ENCODE data around the gene ACOXL. TPM values are rescaled to one million over a fixed set of nuclear protein-coding genes. Genes with fewer than 3 reads are reported as not detected.

ACOXL gene
- total RNA-seq, 1 donor from 2014 or later: 0.20 TPM

DNA sequence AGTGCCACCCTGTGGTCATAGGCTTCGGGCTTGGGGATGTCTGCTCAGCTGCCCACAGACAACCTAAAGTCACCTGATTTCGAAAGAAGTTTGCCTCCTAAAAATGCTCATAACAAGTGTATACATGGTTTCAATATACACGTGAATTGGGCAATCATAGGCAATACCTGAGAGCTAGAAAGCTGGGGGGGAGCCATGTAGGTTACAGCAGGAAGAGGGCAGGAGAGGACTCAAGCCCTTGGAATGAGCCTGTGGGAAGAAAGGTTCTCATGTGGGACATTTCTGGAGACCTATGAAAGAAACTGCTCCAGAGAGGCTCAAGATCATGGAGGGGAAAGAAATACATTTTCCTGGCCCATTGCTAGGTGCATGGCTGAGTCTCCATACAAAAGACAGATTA, 109.7 kb downstream of the ACOXL start:
- Mint-ChIP-seq H3K4me1 (peaks cover 9% of the 10 kb centered on the region), H3K27me3 (peaks cover 7% of the 10 kb centered on the region), H3K4me3 (no peak overlapping the region), H3K36me3 (ENCODE audit: low read depth) (no peaks in the 10 kb centered on the region), H3K9me3 (no peaks in the 10 kb centered on the region), H3K27ac (no peak overlapping the region)
- POLR2A ChIA-PET: no interaction called here
- DNase-seq: no peak
- intact Hi-C loops (cut with micrococcal nuclease): no loop called here
- TF ChIP-seq, protein P1, sequence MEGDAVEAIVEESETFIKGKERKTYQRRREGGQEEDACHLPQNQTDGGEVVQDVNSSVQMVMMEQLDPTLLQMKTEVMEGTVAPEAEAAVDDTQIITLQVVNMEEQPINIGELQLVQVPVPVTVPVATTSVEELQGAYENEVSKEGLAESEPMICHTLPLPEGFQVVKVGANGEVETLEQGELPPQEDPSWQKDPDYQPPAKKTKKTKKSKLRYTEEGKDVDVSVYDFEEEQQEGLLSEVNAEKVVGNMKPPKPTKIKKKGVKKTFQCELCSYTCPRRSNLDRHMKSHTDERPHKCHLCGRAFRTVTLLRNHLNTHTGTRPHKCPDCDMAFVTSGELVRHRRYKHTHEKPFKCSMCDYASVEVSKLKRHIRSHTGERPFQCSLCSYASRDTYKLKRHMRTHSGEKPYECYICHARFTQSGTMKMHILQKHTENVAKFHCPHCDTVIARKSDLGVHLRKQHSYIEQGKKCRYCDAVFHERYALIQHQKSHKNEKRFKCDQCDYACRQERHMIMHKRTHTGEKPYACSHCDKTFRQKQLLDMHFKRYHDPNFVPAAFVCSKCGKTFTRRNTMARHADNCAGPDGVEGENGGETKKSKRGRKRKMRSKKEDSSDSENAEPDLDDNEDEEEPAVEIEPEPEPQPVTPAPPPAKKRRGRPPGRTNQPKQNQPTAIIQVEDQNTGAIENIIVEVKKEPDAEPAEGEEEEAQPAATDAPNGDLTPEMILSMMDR (IDR thresholded peaks at IDR 0.05): no peak
- CTCF ChIA-PET: interaction anchor here (1.2 kb wide), 1 partner anchor 10 kb away, joined by 3 read pairs; no protein-coding TSS in a partner anchor
- ATAC-seq (ENCODE audit: low read depth): no peak

DNA sequence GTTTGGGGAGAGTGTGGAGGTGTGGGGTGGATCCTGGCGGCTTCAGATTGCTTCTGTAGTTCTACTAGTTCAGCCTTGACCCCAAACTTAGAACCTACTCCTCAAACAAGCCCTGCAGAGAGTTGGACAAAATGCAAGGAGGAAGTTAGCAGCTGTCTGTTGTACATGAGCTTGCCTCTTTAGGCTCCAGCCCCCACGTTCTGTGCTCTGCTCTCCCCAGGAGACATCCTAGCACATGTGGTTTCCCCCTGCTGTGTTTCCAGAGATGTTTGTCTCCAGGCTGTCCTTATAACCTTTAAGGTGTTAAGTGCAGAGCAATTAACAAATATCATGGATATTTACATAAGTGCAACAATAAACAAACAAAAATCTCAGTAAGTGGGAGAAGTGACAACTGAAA, 111.1 kb downstream of the ACOXL start:
- peaks cover 12% of the 10 kb centered on the region for H3K4me1 Mint-ChIP-seq
- no peak overlapping the region for H3K27ac Mint-ChIP-seq
- TF ChIP-seq, protein P1 (IDR thresholded peaks at IDR 0.05): no peak
- ChIA-PET POLR2A (no interaction called here), CTCF (no interaction called here)
- ATAC-seq (ENCODE audit: low read depth): no peak
- intact Hi-C loops (cut with micrococcal nuclease): no loop called here
- DNase-seq: no peak
- H3K4me3 Mint-ChIP-seq: no peak overlapping the region
- no peaks in the 10 kb centered on the region for H3K36me3 Mint-ChIP-seq (ENCODE audit: low read depth)
- no peaks in the 10 kb centered on the region for H3K9me3 Mint-ChIP-seq
- peaks cover 7% of the 10 kb centered on the region for H3K27me3 Mint-ChIP-seq

DNA sequence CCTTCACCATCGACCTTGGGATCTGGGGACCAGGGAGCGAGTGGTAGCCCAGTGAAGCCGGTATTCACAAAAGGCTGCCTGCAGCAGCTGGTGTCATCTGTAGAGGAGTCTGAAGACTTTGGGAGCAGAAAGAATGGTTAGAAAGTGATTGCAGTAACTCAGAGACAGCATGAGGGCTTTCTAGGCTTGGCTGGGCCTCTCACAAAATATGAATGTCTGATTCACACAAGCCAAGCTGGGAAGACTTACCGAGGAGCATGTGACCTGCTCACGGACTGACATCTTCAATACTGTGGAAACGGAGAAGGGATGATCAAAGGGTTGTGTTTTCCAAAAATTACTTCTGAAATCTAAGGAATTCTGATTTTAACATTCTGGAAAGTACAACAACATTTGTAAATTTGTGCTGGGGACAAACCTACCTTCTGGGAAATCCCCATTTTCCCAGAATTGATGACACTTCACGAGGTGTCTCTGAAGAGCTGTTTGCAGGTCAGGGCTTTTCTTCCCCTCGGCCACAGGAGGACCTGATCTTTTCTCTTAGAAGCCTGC, 111.7 kb downstream of the ACOXL start:
- TF ChIP-seq, protein P1 (IDR thresholded peaks at IDR 0.05): no peak
- POLR2A ChIA-PET: no interaction called here
- no peak for ATAC-seq (ENCODE audit: low read depth)
- peaks cover 7% of the 10 kb centered on the region for H3K27me3 Mint-ChIP-seq
- no peak for DNase-seq
- intact Hi-C loops (cut with micrococcal nuclease): no loop called here
- no peaks in the 10 kb centered on the region for H3K9me3 Mint-ChIP-seq
- no peak overlapping the region for H3K4me3 Mint-ChIP-seq
- CTCF ChIA-PET: no interaction called here
- H3K4me1 Mint-ChIP-seq: peaks cover 12% of the 10 kb centered on the region
- no peaks in the 10 kb centered on the region for H3K36me3 Mint-ChIP-seq (ENCODE audit: low read depth)
- H3K27ac Mint-ChIP-seq: no peak overlapping the region

DNA sequence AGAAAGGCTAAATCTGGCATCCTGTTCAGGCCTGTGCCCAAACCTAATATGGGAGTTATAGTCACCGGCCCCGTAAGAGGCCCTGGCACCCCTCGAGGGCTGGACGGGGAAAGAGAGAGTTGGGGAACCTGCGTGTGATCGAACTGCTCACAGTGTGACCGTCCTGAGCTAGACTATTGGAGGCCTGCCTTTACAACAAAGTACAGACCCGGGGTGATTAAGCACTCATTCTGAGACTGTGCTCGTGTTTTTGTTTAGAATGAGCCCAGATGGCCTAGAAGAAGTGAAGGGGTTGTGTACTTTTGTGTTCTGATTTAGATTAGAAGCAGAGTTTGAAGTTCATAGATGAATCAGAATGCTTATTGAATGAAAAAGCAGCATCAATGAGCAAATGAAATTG, 115.3 kb downstream of the ACOXL start:
- no peak overlapping the region for H3K4me3 Mint-ChIP-seq
- DNase-seq (no peak), ATAC-seq (ENCODE audit: low read depth) (no peak)
- POLR2A ChIA-PET: no interaction called here
- H3K9me3 Mint-ChIP-seq: no peaks in the 10 kb centered on the region
- H3K4me1 Mint-ChIP-seq: peaks cover 14% of the 10 kb centered on the region
- TF ChIP-seq, protein P1 (IDR thresholded peaks at IDR 0.05): no peak
- H3K27me3 Mint-ChIP-seq: peaks cover 2% of the 10 kb centered on the region
- no peak overlapping the region for H3K27ac Mint-ChIP-seq
- intact Hi-C loops (cut with micrococcal nuclease): no loop called here
- H3K36me3 Mint-ChIP-seq (ENCODE audit: low read depth): no peaks in the 10 kb centered on the region
- CTCF ChIA-PET: no interaction called here

DNA sequence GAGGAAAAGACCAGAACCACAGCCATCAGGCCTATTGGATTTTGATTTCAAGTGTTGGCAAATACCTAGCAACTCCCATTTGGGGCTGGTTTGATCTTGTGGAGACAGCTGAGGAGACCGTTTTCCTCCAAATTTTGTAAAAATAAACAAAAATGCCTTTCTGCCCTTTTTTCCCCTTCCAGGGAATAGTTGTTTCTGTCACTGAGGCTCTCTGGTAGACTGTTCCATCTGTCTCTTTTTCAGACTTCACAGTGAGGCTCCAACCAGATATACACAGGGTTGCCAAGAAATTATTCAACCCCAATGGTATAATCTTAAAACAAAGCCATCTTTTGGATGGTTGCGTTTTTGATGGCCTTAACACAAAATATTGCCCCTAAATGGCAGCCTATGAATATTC, 115.7 kb downstream of the ACOXL start:
- POLR2A ChIA-PET: no interaction called here

More for the DNA sequence above, 115.7 kb downstream of the ACOXL start:
- intact Hi-C loops (cut with micrococcal nuclease): no loop called here
- TF ChIP-seq, protein P1 (IDR thresholded peaks at IDR 0.05): no peak
- H3K4me1 Mint-ChIP-seq: peaks cover 16% of the 10 kb centered on the region
- ATAC-seq (ENCODE audit: low read depth): no peak
- no peaks in the 10 kb centered on the region for H3K27me3 Mint-ChIP-seq
- H3K36me3 Mint-ChIP-seq (ENCODE audit: low read depth): no peaks in the 10 kb centered on the region
- H3K4me3 Mint-ChIP-seq: no peak overlapping the region
- CTCF ChIA-PET: no interaction called here
- no peaks in the 10 kb centered on the region for H3K9me3 Mint-ChIP-seq
- DNase-seq: no peak
- H3K27ac Mint-ChIP-seq: no peak overlapping the region
